ENCODE results near the gene LPAR1.

- TF ChIP-seq, protein P1, sequence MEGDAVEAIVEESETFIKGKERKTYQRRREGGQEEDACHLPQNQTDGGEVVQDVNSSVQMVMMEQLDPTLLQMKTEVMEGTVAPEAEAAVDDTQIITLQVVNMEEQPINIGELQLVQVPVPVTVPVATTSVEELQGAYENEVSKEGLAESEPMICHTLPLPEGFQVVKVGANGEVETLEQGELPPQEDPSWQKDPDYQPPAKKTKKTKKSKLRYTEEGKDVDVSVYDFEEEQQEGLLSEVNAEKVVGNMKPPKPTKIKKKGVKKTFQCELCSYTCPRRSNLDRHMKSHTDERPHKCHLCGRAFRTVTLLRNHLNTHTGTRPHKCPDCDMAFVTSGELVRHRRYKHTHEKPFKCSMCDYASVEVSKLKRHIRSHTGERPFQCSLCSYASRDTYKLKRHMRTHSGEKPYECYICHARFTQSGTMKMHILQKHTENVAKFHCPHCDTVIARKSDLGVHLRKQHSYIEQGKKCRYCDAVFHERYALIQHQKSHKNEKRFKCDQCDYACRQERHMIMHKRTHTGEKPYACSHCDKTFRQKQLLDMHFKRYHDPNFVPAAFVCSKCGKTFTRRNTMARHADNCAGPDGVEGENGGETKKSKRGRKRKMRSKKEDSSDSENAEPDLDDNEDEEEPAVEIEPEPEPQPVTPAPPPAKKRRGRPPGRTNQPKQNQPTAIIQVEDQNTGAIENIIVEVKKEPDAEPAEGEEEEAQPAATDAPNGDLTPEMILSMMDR (conservative IDR thresholded peaks at IDR 0.05 in 1 of 2, IDR thresholded peaks at IDR 0.05 in 1 of 2; ENCODE audit: low read depth in 1 of 2, low read length in 2 of 2) = no peak
- no peak for TF ChIP-seq EZH2 (IDR thresholded peaks at IDR 0.05; ENCODE audit: low read length, missing control alignments)
These were observed 158.1 kb downstream of the LPAR1 start for GRCh38 chr9:110880189-110880588.

Data from fibroblast of lung (primary cell).